Right forelimb (tissue), 1 donor: Measurements from ENCODE around the gene NTRK2.
A peak's percentile ranks its signal among the peaks of the same experiment; 100 is the strongest.

ENCODE experiments used
- DNase-seq: peaks from one replicate; pipeline ENCODE4 v3.0.0-alpha.2; 2018

The NTRK2 gene

DNA sequence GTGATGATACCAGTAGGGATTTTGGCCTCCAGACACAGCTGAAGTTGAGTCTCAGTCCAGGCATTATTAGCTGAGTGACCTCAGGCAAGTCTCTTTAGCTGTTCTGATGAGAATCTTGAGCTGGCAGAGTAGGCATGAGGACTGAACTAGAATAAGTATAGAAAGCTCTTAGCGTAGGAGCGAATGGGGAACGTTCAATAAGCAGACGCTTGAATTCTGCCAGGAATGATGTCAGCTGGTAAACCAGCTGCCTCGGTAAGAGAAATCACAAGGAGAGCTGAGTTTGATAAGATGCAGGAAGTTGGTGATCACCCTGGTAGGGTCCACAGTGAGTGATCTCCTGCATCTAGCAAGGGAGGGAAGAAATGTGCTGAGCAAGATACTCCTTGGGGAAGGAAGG lies 280.4 kb downstream of the NTRK2 start:
- no peak for DNase-seq

DNA sequence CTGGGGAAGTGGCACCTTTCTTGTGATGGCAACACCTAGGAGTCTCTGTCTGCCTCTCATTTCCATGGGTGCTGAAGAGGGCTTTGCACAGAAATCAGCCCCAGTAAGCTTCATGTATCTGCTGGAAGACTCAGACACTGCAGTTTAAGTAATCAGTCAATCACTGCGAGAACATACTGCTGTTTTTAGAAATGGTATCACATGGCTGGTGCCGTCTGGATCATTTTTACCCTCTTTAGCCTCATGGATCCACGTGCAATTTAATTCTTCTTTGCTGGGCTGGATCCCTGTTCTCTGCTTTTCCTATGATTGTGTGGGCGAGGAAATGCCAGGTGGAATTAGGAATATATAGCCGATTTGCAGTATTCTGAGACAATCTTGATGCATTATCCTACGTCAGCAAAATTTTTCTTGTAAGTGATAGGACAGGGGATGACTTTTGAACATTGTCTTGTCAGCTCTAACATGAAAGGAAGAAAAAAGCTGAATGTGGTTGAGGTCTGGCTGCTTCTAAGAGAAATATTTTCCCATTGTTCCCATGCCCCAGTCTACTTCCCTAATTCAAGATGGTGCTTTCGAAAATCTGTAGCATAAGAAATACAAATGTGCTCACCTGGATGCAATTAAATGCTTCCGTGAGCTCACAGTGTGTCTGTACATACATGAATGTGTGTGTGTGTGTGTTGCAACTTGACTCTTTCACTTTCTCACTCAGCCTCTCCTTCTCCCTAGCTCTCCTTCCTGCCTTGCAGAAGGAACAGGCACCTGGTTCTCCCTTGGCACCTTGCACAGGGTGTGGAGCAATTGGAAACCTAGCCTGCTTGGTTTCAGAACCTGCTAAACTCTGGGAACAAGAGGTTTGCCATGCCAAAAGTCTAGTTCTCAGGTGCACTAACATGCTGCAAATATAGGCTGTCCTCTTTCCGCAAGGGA lies 281.6 kb downstream of the NTRK2 start:
- no peak for DNase-seq

DNA sequence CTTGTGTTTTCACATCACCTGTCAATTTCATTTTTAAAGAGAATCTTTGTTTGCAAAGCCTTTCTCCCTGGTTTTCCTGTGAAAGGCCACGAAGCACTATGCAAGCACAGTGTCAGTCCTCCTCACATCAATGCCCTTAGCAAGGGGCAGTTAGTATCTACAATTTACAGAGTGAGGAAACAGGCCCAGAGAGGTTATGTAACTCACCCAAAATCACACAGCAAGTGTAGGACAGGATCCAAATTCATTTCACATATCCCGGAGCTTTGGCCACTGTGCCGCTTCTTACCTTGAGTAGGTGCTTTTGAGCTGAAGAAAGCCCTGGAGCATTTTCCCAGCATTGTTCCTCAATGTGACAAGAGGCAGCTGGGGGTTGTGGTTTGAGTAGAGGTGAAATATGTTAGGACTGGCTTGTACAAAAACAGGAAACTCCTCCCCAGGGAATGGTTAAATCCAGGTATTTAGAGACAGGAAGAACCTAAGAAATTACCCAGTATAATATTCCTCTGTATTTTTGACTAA lies 283.8 kb downstream of the NTRK2 start:
- no peak for DNase-seq

DNA sequence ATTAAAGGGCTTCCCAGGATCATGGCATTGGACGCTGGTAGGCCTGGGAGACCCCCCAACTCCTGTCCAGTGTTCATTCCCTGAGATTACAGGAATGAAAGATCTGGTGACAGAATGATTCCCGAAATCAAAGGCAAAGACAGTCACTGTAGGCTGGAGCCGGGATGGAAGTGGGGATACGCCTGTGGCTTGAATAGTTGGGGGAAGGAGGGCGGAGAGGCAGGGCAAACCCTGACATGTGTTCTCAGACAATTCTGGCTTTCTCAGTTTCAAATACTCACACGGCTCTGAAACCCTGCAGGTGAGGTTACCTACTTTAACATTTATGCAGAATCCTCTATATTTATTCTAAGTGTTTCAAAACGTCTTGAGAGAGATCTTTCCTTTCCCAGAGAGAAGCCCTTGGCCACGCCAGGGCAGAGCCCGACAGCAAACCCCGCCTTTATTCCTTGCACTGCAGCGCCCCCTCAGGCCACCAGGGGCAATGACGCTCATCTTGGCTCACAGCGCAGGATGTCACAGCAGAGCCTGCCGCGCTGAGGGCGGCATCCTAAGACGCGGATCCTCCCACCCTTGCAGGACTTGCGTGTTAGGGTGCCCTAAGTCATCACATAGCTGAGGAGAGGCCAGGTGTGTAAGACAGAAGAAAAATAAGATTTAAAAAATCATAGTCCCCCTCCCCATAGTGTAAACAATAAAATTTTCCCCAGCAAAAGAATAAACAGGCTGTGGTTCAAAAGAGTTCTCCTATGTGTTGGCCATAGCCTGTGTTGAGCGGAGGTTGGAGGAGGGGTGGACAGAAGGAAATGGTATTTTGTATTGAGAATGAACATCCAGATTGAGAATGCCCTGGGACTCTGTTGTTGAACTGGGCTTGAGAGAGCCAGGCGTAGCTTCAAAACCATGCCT lies 284.5 kb downstream of the NTRK2 start:
- peak; percentile 90 for DNase-seq

DNA sequence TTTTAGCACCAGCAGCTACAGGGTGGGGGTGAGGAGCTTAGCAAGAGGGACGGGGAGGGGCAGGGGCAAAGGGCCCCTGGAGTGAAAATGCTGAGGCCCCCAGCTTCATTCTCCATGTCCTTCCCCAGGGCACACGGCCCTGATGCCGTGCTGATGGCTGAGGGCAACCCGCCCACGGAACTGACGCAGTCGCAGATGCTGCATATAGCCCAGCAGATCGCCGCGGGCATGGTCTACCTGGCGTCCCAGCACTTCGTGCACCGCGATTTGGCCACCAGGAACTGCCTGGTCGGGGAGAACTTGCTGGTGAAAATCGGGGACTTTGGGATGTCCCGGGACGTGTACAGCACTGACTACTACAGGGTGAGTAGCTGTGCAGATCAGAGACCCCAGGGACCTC lies 285.6 kb downstream of the NTRK2 start:
- DNase-seq, result no peak

DNA sequence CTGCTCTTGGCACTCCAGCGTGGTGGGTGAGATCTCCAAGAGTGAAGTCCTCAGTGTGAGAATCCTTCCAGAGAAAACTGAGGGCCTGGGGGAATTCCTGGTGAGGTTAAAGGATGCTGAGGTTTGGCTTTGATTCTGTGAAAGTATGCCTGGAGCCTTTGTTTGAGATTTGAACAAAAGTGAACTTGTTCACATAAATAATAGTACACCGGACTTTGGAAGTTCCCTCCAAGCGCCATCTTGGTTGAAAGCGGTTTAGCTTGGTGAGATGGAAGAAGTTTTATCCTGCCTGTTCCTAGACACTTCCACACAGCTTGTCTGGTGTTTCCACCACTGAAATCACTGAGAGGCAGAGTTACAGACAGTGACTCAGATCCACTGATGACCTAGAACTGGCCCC lies 286.4 kb downstream of the NTRK2 start:
- no peak for DNase-seq

DNA sequence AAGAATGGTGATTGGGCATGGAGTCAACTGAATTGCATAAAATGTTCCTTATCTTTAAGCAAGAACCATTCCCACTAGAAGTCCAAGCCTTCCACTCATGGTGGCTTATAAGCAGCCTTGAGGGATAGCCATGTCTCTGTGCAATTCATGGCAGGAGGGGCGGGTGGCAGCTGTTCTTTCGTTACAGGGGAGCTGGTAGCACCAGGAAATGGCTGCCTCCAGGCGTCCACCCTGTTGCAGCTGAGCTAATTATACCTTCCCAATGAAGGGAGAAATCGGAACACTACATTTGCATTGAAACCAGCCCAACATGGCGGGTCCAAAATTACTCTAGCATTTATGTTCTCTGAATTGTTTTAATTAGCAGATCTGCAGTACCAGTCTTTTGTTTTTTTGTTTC lies 289.8 kb downstream of the NTRK2 start:
- no peak for DNase-seq

DNA sequence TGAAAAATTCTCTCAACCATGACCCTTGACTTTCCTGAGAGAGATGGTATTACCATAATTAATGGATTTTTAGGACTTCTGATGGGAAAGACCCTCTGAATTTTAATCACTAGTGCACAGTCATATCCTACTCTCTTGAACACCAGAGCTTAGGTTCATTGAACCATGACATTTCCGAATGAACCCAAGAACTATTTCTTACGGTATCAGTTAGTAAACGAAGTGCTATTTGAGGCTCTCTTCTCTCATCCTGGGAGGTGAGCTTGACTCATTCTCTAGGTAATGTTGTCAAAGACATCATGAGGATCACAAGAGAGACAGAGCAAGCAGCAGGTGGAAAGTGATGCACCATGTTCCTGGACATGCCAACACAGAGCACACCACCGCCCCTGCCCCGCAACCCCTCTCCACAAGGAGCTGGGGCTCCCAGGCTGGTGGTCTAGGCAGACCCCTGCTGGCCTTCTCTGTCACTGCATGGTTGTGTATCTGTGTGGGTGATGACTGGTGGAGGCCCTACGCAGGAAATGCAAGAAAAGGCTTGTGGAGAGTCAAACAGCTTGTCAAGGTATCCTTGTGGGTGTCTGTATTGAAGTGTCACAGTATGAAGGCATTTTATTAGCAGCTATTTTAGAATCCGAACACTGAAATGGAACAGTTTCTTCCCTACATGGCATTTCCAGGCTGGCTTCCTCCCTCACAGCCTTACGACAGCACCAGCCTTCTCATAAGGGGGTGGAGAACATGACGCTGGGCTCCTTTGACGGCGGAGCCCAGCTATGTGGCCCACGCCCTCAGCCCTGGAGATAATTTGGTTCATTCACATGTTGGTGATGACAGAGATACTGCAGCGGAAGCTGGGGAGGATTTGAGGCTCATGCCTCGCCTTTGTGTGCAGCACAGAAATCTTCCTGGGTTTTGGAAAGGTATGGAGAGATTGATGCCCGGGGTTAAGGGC lies 297.6 kb downstream of the NTRK2 start:
- DNase-seq, result no peak

DNA sequence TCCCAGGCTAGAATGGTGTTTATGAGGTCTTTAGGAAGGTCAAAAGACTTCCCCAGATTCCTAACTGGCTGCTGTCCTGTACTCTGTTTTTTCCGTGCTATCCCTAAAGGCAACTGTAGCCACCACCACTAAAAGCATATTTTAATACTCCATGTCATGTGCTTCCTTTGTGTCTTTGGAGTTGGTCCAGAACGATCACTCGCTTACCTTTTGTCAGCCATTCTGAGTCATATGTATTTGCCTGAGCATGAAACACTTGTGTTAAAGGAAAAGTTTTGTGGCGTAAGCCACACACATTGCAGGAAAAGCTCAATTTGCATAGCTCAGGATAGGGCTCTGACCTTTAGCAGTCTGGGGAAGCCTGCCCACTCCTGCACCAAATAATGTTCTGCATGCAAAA lies 299.6 kb downstream of the NTRK2 start:
- no peak for DNase-seq

DNA sequence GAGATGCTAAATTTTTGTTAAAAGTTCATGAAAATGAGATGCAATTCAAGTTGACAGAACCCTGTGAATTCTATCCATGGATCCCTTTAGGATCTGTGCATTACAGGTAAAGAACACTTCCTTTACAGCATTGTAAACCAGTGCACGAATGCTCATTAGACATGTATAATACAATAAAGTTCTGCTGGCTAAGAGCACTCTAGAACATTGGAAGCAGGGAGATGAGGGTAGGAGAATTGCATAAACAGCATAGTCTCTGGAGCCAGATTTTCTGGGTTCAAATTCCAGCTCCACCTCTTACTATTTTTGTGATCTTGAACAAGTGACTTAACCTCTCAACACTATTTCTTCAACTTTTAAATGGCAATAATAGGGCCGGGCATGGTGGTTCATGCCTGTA lies 300.2 kb downstream of the NTRK2 start:
- no peak for DNase-seq

DNA sequence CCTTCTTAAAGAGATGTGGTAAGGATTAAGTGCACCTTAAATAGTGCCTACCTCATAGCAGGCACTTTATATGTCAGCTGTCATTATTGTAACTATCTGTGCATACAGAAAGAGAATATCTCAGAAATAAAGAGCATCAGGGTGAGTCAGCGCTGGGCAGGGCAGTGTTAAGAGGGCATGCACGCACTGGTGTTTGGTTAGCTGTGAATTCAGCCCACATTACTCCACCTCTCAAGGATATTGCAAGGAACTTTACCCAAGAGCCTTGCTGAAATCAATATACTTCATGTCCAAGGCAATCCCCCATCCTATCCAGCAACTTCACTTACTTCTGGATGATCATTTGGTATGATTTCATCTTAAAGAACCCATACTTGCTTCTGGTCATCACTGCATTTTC lies 300.9 kb downstream of the NTRK2 start:
- no peak for DNase-seq

DNA sequence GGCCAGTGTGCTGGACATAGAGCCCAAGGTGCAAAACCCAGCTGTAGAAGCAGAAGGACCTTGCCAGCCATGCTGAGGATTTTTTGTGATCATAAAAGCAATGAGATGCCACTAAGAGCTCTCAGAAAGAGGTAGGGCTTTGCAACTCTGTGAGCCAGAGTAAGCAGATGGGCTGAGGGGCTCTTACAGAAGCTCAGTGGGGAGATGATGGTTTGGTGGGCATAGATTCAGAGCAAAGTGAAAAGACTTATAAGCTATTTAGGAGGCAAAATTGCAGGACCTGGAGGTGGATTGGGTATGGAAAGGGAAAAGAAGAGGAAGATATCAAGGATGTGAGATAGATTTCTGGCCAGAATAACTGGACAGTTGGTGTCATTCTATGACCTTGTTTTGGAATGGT lies 302.0 kb downstream of the NTRK2 start:
- no peak for DNase-seq

DNA sequence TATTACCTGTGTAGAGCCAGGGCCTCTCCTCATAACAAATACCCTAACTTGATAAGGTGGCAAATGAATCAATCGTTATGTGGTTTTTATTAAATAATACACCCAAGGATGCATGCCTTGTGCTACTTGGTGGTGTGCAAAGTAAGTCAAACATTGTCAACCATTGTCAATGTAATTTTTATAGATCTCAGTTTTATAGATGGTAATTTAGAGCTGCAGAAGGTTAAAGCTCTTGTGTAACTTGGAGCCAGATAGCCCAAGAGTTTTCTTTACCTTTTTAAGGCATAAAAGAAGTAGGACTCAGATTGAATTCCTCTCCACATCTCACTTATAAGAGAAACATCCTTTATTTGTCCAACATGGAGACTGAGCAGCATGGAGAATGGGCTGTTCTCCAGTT lies 304.7 kb downstream of the NTRK2 start:
- no peak for DNase-seq

DNA sequence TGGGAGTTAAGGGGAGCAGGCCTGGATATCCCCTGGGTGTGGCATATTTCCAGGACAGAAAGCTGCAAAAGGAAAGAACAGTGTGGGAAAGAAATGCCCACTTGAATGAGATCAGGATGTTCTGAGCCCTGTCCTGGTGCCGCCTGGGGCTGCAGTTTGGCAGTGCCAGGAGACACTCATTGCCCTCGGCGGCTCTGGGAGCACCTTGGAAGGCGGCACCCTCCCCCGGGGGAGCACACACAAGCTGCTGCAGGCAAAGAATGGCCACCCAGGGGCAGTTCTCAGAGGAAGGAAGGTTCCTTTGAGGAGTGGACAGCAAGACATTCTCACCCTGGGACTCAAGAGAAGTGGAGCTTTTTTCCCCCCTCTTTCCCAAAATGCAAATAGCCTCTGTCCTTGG lies 305.3 kb downstream of the NTRK2 start:
- DNase-seq, result no peak

DNA sequence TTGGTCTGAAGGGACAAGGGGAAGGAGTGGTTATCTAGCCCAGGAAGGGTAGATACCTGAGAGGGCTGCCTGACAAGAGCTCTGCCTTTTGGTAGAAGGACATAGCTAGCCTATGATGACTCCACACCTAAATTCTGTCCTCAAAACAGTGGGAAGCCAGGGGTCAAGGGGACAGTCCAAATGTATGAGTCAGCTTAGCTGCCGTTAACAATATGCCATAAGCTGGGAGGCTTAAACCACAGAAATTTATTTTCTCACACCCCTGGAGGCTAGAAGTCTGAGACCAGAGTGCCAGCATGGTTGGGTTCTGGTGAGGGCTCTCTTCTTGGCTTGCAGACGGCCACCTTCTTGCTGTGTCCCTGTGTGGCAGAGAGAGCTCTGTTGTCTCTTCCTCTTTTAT lies 306.4 kb downstream of the NTRK2 start:
- DNase-seq, result no peak

DNA sequence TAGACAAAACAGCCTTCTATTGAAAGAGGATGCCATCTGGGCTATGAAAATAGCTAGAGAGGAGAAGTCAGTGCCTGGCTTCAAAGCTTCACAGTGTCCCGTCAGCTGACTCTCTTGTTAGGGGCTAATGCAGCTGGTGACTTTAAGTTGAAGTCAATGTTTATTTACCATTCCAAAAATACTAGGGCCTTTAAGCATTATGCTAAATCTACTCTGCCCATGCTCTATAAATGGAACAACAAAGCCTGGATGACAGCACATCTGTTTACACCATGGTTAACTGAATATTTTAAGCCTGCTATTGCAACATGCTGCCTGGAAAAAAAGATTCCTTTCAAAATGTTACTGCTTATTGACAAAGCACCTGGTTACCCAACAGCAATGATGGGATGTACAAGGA lies 309.1 kb downstream of the NTRK2 start:
- DNase-seq, result no peak

DNA sequence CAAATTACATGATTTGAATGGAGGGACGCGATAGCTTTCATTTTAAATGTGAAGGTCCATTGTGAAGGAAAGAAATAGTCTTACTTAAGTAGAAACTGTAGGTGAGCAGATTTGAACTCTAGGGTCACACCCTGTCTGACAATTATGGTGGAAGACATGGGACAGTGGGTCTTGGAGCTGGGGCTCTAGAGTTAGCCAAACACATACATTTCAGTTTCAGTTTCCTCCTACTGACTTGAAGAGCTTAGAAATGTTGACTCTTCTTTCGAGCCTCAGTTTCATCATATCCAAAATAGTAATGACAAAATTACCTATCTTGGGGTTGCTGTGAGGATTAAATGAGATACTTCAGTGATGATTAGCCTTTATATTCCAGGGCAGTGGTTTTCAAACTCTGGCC lies 314.2 kb downstream of the NTRK2 start:
- no peak for DNase-seq

DNA sequence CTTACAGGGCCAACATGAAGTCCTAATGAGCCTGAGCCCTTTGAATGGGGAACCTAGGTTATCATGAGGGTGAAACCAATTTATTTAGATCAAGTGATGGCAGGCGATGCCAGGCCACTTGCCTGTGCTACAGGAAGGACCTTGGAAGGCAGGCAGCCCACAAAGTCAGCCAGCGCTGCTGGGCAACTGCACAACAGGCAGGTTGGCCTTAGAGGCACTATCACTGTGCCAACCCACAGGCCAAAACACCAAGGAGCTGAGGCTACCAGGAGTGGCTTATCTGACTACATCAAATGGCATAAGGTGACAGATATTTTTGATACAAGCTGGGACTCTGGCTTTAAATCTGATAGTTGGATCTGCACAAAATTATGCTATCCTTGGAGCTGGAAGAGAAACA lies 319.1 kb downstream of the NTRK2 start:
- DNase-seq, result no peak

DNA sequence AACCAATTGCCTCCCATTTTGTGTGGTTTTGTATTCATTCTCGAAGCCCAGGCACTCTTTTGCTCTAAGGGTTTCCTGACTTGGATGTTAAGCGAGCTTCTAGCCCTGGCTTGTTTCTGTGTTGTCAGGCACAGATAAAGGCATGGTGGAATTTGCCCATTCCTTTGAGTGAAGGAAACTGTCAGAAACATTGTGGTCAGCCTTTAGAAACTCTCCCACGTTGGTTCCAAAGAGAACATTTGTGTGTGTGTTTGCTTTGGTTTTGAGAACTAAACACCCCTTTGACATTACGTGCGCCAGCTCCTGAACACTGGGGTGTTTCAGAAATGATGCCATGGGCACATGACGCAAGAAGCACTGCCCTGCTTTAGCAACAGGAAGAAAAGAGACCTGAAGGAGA lies 320.9 kb downstream of the NTRK2 start:
- no peak for DNase-seq

DNA sequence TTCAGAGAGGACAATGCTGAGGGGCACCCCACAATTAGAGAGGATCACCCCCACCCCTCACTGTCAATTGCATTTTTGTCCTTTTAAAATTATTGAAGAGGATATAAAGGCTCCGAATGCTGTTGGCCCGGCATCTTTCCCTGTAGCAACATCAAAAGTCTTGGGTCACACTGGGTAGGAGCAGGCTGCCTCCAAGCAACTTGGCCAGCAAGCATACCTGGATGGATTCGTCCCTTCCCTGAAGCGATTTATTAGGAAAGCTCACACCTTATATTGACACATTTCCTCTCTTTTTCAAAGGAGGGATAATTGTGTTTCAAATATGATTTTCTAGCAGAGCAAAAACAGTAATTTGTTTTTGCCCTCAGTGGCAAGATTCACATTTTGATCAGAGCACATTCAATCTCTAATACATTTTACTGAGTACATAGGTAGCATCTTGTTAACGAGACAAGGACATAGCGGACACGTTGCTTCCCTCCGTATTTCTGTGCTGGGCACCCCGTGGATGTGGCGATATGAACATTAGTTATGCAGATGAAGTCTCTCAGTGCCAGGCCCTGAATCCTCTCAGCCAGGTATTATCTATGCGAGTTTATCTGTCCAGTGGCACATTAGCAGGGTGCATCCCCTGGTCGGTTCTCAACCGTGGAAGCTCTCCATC lies 321.5 kb downstream of the NTRK2 start:
- no peak for DNase-seq

DNA sequence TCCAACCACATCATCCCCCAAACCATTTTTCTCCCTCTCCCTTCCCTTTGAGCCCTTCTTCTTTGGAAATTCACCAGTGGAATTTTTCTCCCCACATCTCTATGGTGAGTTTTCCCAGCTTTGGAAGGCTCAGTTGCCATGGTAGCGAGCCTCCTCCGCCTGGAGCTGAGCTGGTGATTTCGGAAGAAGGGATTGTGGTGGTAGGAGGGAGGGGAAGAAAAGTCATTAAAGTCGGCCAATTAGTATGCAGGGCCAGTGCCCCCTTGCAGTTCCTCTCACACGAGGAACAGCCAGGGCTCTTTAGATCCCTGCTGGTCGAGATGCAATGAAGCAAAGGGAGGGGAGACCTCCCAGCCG lies 322.0 kb downstream of the NTRK2 start:
- no peak for DNase-seq

DNA sequence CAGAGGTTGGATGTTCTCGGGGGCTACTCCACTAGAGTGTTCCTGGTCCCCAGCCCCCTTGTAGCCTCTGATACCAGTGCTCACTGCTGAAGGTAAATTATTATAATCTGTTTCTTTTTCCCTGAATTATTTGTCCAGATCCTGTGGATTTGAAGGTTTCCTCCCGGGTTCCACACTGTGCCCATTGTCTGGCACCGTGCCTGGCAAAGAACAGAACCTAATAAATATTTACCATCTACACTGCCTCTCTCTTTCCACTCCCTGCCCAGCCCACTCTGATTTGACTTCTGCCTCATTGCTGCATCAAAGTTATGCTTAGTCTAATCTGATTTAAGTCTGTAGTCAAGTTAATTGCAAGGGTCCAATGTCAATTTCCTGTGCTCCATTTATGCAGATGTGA lies 322.9 kb downstream of the NTRK2 start:
- DNase-seq, result no peak
